Smooth muscle cell (in vitro differentiated cells): Measurements from ENCODE around the gene LAPTM4A. TPM values are rescaled to one million over a fixed set of nuclear protein-coding genes. Genes with fewer than 3 reads are reported as not detected.
"Not testable (repeated sequence)": the region's sequence is repeated elsewhere in the genome, so short reads cannot be mapped to it uniquely, and the experiment has no call there.

Source experiments
- DNase-seq: peaks from one replicate; lab custom pipeline; 2025; ENCODE audit not compliant: unreplicated experiment; lab: John Stamatoyannopoulos, UW
- H2AFZ ChIP-seq: fragments of 200-600 bp; sonication (generic); 2 replicates; pipeline ENCODE4 v1.6.0; 2016; ENCODE audit warnings: antibody characterized with exemption, low read depth, mild to moderate bottlenecking
- H3F3A ChIP-seq: fragments of 200-600 bp; sonication (generic); 2 replicates; pipeline ENCODE4 v1.6.0; 2017; ENCODE audit warnings: antibody characterized with exemption, low read depth
- H3K27ac ChIP-seq: fragments of 200-600 bp; sonication (generic); 2 replicates; pipeline ENCODE4 v1.5.1; 2016; ENCODE audit warnings: low read depth, mild to moderate bottlenecking
- H3K27me3 ChIP-seq: fragments of 200-600 bp; sonication (generic); 2 replicates; pipeline ENCODE4 v1.6.1; 2016; ENCODE audit warnings: low read depth, mild to moderate bottlenecking
- H3K36me3 ChIP-seq: fragments of 200-600 bp; sonication (generic); 2 replicates; pipeline ENCODE4 v1.5.1; 2016; ENCODE audit warnings: low read depth
- H3K4me1 ChIP-seq: fragments of 200-600 bp; sonication (generic); 2 replicates; pipeline ENCODE4 v1.5.1; 2016; ENCODE audit warnings: low read depth
- H3K4me2 ChIP-seq: fragments of 200-600 bp; sonication (generic); 2 replicates; pipeline ENCODE4 v1.6.0; 2016; ENCODE audit warnings: mild to moderate bottlenecking
- H3K4me3 ChIP-seq: fragments of 200-600 bp; sonication (generic); 2 replicates; pipeline ENCODE4 v1.5.1; 2016; ENCODE audit warnings: mild to moderate bottlenecking
- H3K79me2 ChIP-seq: fragments of 200-600 bp; sonication (generic); 2 replicates; pipeline ENCODE4 v1.6.0; 2016; ENCODE audit warnings: low read depth, mild to moderate bottlenecking
- H3K9ac ChIP-seq: fragments of 200-600 bp; sonication (generic); 2 replicates; pipeline ENCODE4 v1.6.0; 2016; ENCODE audit warnings: low read depth
- H3K9me3 ChIP-seq: fragments of 200-600 bp; sonication (generic); replicated peaks from 2 replicates; pipeline ENCODE4 v1.5.1; 2016; ENCODE audit warnings: low read depth
- H4K20me1 ChIP-seq: fragments of 200-600 bp; sonication (generic); 2 replicates; pipeline ENCODE4 v1.6.0; 2016; ENCODE audit warnings: low read depth
- WGBS: methylation state at CpG from one replicate; pipeline ENCODE4 v1.1.7; 2016; ENCODE audit warnings: low lambda C conversion rate; 5-methylcytosine and 5-hydroxymethylcytosine counted together
- polyA plus RNA-seq: library from polyadenylated mRNA; unstranded; fragments of >200 nt; fragmentation: Nextera tagmentation; extraction: Ambion mirVana; gene quantifications from 2 replicates; pipeline ENCODE4 v1.2.1, GENCODE V29; 2016
- total RNA-seq: library from RNA; depleted of rRNA; stranded (reverse); fragments of >200 nt; gene quantifications from 2 replicates; pipeline ENCODE4 v1.2.3, GENCODE V29; 2014
- TF ChIP-seq, protein P1 (sequence below): fragments of 200-600 bp; sonication (generic); IDR thresholded peaks from 2 replicates; pipeline ENCODE4 v1.5.1; 2017; ENCODE audit warnings: borderline replicate concordance, mild to moderate bottlenecking, antibody characterized with exemption; ENCODE audit not compliant: insufficient read depth, poor library complexity, severe bottlenecking

Gene LAPTM4A
- total and polyA plus RNA-seq, 2 experiments from 2014 or later = 423 to 466 TPM

DNA sequence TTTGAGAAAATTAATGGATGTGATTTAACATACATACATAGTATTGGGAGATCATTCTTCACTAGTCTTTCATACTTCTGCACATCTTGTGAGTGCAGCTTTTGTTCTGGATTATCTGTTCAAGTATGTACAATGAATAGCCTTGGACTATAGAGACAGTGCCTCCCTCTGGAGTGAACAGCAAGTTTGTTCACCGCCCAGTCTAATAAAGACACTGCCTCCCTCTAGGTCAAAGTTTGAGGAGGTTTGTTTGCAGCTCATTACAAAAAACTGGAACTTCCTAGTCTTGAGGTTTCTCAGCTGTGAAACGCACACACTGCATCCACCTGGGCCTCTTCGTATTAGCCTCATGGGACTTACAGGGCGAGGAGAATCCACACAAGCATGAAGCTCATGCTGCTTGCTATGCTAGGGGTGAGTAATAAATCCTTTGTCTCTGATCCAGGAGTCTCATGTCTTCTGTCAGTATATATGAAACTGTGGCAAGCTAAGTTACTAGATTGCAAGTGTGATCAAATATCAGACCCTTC lies 26.0 kb upstream of the LAPTM4A start:
- 93% methylated on average over 4 of the region's 4 CpGs for WGBS
- TF ChIP-seq, protein P1, sequence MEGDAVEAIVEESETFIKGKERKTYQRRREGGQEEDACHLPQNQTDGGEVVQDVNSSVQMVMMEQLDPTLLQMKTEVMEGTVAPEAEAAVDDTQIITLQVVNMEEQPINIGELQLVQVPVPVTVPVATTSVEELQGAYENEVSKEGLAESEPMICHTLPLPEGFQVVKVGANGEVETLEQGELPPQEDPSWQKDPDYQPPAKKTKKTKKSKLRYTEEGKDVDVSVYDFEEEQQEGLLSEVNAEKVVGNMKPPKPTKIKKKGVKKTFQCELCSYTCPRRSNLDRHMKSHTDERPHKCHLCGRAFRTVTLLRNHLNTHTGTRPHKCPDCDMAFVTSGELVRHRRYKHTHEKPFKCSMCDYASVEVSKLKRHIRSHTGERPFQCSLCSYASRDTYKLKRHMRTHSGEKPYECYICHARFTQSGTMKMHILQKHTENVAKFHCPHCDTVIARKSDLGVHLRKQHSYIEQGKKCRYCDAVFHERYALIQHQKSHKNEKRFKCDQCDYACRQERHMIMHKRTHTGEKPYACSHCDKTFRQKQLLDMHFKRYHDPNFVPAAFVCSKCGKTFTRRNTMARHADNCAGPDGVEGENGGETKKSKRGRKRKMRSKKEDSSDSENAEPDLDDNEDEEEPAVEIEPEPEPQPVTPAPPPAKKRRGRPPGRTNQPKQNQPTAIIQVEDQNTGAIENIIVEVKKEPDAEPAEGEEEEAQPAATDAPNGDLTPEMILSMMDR = no peak
- H3K27me3 ChIP-seq = no peaks in the 10 kb centered on the region

DNA sequence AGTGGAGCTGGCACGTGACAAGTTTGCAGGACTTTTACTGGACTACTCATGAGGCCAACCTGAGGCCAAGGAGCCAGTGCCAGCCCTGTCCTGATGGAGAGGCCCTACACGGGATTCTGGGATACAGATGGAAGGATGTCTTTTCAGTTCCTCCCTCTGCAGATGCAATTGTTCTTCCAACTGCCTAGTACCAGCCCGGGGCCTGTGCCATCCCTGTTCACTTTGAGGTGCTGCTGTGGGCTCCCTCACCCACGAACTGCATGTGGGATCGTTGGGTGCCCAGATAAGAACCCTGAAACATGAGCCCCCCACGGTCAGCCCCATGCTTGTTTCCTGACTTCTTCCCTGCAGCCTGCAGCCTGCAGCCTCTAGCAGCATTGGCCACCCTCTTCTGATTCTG lies 25.3 kb upstream of the LAPTM4A start:
- TF ChIP-seq, protein P1 = no peak
- no peak for DNase-seq
- no peak overlapping the region for H3K27ac ChIP-seq
- H2AFZ ChIP-seq = no peak overlapping the region
- H3F3A ChIP-seq = peaks cover 8% of the 10 kb centered on the region
- H3K36me3 ChIP-seq = no peaks in the 10 kb centered on the region
- no peak overlapping the region for H3K4me2 ChIP-seq
- WGBS = 93% methylated on average over 6 of the region's 6 CpGs
- peaks cover 26% of the 10 kb centered on the region for H3K4me1 ChIP-seq
- H4K20me1 ChIP-seq = no peaks in the 10 kb centered on the region
- H3K9me3 ChIP-seq = no peaks in the 10 kb centered on the region
- no peaks in the 10 kb centered on the region for H3K79me2 ChIP-seq
- no peak overlapping the region for H3K9ac ChIP-seq
- H3K27me3 ChIP-seq = no peaks in the 10 kb centered on the region
- no peak overlapping the region for H3K4me3 ChIP-seq

More for the DNA sequence above, 26.0 kb upstream of the LAPTM4A start:
- Histone ChIP-seq H4K20me1 (no peaks in the 10 kb centered on the region), H3K9me3 (no peaks in the 10 kb centered on the region), H3K36me3 (no peaks in the 10 kb centered on the region), H3K4me2 (no peak overlapping the region), H3K79me2 (no peaks in the 10 kb centered on the region), H3F3A (peaks cover 8% of the 10 kb centered on the region), H3K4me1 (peaks cover 20% of the 10 kb centered on the region), H2AFZ (no peak overlapping the region), H3K27ac (no peak overlapping the region), H3K4me3 (no peak overlapping the region), H3K9ac (no peak overlapping the region)
- DNase-seq = no peak

DNA sequence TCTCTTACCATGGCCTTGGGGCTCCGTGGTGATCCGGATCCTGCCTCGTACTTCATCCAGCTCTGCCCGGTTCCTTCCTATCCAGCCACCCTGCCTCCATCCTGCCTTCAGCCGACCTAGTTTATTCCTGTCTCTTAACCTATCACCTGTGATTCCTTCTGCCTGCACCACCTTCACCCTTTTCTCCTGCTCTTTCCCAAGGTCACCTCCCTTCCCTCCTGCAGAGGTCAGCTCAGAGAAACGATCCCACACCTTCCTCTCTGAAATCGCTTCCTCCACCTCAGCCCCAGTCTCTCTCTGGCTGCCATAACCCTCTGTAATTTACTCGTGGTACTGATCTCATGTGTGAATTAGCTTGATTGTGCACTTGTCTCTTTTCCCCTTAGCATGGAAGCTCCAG lies 23.5 kb upstream of the LAPTM4A start:
- DNase-seq = no peak
- Histone ChIP-seq H3K9me3 (no peaks in the 10 kb centered on the region), H3K27me3 (no peaks in the 10 kb centered on the region), H3K4me2 (no peak overlapping the region), H3F3A (peaks cover 14% of the 10 kb centered on the region), H3K4me3 (no peak overlapping the region), H3K36me3 (no peaks in the 10 kb centered on the region), H4K20me1 (no peaks in the 10 kb centered on the region), H3K4me1 (peaks cover 18% of the 10 kb centered on the region), H2AFZ (no peak overlapping the region), H3K27ac (no peak overlapping the region), H3K9ac (no peak overlapping the region), H3K79me2 (no peaks in the 10 kb centered on the region)
- TF ChIP-seq, protein P1 = no peak
- 93% methylated on average over 8 of the region's 8 CpGs for WGBS

DNA sequence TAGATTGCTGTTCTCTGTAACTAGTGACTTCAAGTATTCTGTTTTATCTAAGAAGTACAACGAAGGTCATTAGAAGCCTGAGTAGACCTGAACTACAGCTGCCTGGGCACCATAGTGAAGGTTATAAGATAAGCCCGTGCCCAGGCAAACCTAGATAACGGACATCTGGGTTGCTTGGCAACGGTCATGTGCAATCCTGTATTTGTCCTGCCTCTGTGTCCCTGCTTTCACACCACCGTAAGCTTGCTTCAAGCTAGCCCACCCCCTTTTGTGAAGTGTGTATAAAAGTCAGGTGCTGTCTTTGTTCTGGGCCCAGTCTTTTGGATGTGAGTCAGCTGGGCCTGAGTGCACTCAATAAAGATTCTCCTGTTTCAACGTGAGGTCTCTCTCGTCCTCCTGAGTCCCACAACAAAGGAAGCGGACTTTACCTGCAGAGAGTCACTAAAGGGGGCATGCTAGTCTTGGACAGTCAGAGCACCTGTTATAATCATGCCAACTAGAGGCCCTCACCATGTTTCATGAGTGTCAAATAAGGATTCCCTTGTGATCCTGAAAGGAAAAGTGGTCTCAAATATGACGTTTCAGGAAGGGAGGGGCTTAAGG lies 22.7 kb upstream of the LAPTM4A start:
- DNase-seq, H3K4me3 ChIP-seq, H3K36me3 ChIP-seq, H4K20me1 ChIP-seq, H3K9ac ChIP-seq, H3K4me2 ChIP-seq, H3K27me3 ChIP-seq, H2AFZ ChIP-seq, H3K9me3 ChIP-seq, H3K79me2 ChIP-seq: not testable (repeated sequence)
- peak overlapping the region; percentile 30 for H3K27ac ChIP-seq
- H3F3A ChIP-seq = peaks cover 14% of the 10 kb centered on the region
- 70% methylated on average over 9 of the region's 9 CpGs for WGBS
- peaks cover 18% of the 10 kb centered on the region for H3K4me1 ChIP-seq
